ENCODE measurements around the gene DHRS2. TPM values are rescaled to one million over a fixed set of nuclear protein-coding genes. Genes with fewer than 3 reads are reported as not detected.

Gene DHRS2
- total and polyA plus RNA-seq, 4 donors: 0.08 to 0.67 (median 0.36) TPM

GRCh38 chr14:23641915-23642588, 5.9 kb downstream of the DHRS2 start:
- Histone ChIP-seq H3K4me3 (no peak overlapping the region), H3K36me3 (ENCODE audit: control insufficient read depth in 4 of 4, insufficient read depth in 4 of 4, low read length in 4 of 4) (no peaks in the 10 kb centered on the region), H3K9me3 (ENCODE audit: control insufficient read depth in 4 of 4, insufficient read depth in 3 of 4, low read length in 3 of 4) (no peaks in the 10 kb centered on the region), H3K4me1 (ENCODE audit: control insufficient read depth in 5 of 5, insufficient read depth in 5 of 5, low read length in 5 of 5) (peaks cover 0 to 23% (median 12%) of the 10 kb centered on the region in 5 donors), H3K27me3 (ENCODE audit: control insufficient read depth in 3 of 3, insufficient read depth in 3 of 3, low read length in 2 of 3) (no peaks in the 10 kb centered on the region), H3K27ac (ENCODE audit: low read depth in 1 of 2, low read length in 1 of 2) (no peak overlapping the region), H3K9ac (ENCODE audit: insufficient read depth in 1 of 2, low read length in 2 of 2) (peak overlapping the region in 1 of 2 donors; percentile 44)
- TF ChIP-seq CTCF (IDR thresholded peaks at IDR 0.05; ENCODE audit: control extremely low read depth, extremely low read depth): no peak
- DNase-seq: no peak
- ATAC-seq (ENCODE audit: insufficient read depth, low FRiP score): no peak
- WGBS, 2 donors: 54 to 66% methylated on average over 3 of the region's 3 CpGs

- DNase-seq (no peak), ATAC-seq (ENCODE audit: insufficient read depth, low FRiP score) (no peak)
- TF ChIP-seq CTCF (IDR thresholded peaks at IDR 0.05; ENCODE audit: control extremely low read depth, extremely low read depth): no peak
- 90 to 94% methylated on average over 3 of the region's 3 CpGs for WGBS, 2 donors
- Histone ChIP-seq H3K27me3 (ENCODE audit: control insufficient read depth in 3 of 3, insufficient read depth in 3 of 3, low read length in 2 of 3) (no peaks in the 10 kb centered on the region), H3K4me1 (ENCODE audit: control insufficient read depth in 5 of 5, insufficient read depth in 5 of 5, low read length in 5 of 5) (peaks cover 0 to 23% (median 12%) of the 10 kb centered on the region in 5 donors), H3K4me3 (no peak overlapping the region), H3K9ac (ENCODE audit: insufficient read depth in 1 of 2, low read length in 2 of 2) (no peak overlapping the region), H3K27ac (ENCODE audit: low read depth in 1 of 2, low read length in 1 of 2) (no peak overlapping the region), H3K9me3 (ENCODE audit: control insufficient read depth in 4 of 4, insufficient read depth in 3 of 4, low read length in 3 of 4) (no peaks in the 10 kb centered on the region), H3K36me3 (ENCODE audit: control insufficient read depth in 4 of 4, insufficient read depth in 4 of 4, low read length in 4 of 4) (no peaks in the 10 kb centered on the region)
These were observed 7.5 kb downstream of the DHRS2 start for GRCh38 chr14:23643533-23644194.

- H3K9me3 ChIP-seq (ENCODE audit: control insufficient read depth in 4 of 4, insufficient read depth in 3 of 4, low read length in 3 of 4): no peaks in the 10 kb centered on the region
- H3K27ac ChIP-seq (ENCODE audit: low read depth in 1 of 2, low read length in 1 of 2): no peak overlapping the region
- TF ChIP-seq CTCF (IDR thresholded peaks at IDR 0.05; ENCODE audit: control extremely low read depth, extremely low read depth): no peak
- H3K4me1 ChIP-seq (ENCODE audit: control insufficient read depth in 5 of 5, insufficient read depth in 5 of 5, low read length in 5 of 5): peaks cover 0 to 23% (median 12%) of the 10 kb centered on the region in 5 donors
- no peak for DNase-seq
- H3K27me3 ChIP-seq (ENCODE audit: control insufficient read depth in 3 of 3, insufficient read depth in 3 of 3, low read length in 2 of 3): no peaks in the 10 kb centered on the region
- no peaks in the 10 kb centered on the region for H3K36me3 ChIP-seq (ENCODE audit: control insufficient read depth in 4 of 4, insufficient read depth in 4 of 4, low read length in 4 of 4)
- no peak for ATAC-seq (ENCODE audit: insufficient read depth, low FRiP score)
- 92 to 93% methylated on average over 5 of the region's 5 CpGs for WGBS, 2 donors
- H3K9ac ChIP-seq (ENCODE audit: insufficient read depth in 1 of 2, low read length in 2 of 2): no peak overlapping the region
- H3K4me3 ChIP-seq: no peak overlapping the region
These were observed 8.2 kb downstream of the DHRS2 start for GRCh38 chr14:23644195-23644918.
